HS-27A (cell line): Measurements from ENCODE around the gene TFCP2L1.
"Not testable (repeated sequence)": the region's sequence is repeated elsewhere in the genome, so short reads cannot be mapped to it uniquely, and the experiment has no call there.

Experiments used
- DNase-seq: peaks from one replicate; pipeline ENCODE4 v3.0.0-alpha.2; 2012; ENCODE audit warnings: low read depth, missing footprints

The TFCP2L1 gene, protein sequence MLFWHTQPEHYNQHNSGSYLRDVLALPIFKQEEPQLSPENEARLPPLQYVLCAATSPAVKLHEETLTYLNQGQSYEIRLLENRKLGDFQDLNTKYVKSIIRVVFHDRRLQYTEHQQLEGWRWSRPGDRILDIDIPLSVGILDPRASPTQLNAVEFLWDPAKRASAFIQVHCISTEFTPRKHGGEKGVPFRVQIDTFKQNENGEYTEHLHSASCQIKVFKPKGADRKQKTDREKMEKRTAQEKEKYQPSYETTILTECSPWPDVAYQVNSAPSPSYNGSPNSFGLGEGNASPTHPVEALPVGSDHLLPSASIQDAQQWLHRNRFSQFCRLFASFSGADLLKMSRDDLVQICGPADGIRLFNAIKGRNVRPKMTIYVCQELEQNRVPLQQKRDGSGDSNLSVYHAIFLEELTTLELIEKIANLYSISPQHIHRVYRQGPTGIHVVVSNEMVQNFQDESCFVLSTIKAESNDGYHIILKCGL

DNA sequence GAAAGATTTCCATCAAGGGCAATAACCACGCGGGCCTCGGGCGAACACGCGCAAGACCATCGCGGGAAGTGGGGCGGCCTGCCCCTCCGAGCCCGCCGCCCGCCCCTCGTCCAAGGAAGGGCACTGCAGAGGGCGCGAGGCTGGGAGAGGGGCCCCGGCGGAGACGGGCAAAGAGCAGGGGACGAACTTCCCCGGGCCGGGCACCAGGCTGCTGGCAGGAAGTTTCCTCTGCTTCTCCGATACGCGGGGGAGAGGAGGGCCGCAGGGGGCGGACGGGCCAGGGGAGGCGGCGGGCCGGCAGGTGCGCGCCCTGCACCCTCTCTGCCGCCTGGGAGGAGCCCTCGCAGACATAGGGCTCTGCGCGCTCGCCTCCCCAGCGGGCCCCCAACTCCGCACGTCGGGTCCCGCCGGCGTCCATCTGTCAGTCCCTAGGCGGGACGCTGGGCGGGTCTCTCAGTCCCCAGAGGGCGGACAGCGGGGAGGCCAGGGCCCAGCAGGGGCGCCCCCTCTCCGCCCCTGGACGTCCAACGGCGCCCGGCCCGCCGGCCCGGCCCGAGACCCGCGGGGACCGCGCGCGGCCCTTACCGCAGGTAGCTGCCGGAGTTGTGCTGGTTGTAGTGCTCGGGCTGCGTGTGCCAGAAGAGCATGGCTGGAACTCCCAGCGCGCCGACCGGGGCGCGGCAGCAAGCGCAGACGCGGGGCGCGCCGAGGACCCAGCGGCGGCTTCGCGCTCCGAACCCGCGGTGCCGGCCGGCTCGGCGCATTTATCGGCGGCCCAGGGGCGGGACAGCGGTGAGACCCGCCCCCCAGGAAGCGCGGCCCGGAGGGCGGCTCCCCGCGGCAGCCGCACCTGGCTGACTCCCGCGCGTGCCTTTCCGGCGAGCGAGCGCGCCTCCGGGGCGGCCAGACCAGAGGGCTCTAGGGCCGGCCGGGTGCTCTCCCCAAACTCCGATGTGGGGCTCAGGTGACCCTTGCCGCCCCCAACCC is at the start of gene TFCP2L1:
Gene TFCP2L1, minus strand, starts transcription at position 740 of the 987 bp plus-strand sequence. Its CDS starts 93 bp downstream, at position 647.
- no peak for DNase-seq

DNA sequence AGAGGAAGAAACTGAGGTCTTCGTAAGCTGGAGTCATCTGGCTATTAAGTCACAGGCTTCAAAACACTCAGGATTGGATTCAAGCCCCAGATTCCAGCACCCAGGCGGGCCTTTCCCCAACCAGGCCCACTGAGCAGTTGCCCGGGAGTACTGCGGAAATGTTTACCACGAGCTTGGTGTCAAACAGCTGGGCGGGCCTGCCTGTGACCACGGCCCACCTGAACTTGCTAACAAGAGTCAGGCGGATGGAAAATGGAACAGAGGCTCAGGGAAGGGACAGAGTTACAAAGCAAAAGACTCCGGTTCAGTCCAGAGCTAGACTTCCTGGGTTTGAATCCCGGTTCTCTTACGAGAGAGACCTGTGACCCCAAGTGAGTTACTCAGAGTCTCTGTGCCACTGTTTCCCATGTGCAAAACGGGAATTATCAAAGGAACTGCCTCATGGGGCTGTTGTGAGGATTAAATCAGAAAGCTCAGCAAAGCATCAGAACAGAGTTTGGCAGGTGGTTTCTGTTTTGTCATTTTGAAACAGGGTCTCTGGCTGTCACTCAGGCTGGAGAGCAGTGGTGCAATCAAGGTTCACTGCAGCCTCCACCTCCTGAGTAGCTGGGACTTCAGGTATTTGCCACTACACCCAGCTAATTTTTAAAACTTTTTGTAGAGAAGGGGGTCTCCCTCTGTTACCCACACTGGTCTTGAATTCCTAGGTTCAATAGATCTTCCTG is 49.0 kb upstream of the TFCP2L1 start:
- no peak for DNase-seq

DNA sequence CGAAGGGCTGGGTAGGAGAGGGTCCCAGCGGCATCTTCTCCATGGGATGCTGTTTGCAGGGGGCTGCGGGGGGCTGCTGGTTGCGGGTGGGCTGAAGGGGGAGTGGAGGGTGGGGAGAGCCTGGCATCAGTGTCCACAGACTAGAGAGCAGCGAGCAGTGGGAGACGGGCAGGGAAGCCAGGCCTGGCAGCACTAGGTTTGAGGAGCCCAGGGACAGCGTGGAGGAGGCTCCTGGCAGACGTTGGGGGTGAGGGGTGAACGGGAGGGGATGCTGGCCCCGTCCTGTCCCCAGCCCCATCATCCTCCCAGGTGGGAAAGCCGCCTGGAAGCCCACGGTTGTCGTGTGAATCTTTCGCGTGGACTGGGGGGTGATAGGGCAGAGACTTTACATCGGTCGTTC is 48.2 kb upstream of the TFCP2L1 start:
- DNase-seq, result no peak

DNA sequence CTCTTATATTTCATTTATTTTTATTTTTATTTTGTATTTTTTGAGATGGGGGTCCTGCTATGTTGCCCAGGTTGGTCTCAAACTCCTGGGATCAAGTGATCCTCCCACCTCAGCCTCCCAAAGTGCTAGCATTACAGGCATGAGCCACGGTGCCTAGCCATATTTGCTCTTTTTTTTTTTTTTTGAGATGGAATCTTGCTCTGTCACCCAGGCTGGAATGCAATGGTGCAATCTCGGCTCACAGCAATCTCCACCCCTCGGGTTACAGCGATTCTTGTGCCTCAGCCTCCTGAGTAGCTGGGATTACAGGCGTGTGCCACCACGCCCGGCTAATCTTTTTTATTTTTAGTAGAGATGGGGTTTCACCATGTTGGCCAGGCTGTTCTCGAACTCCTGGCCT is 46.3 kb upstream of the TFCP2L1 start:
- not testable (repeated sequence) for DNase-seq

DNA sequence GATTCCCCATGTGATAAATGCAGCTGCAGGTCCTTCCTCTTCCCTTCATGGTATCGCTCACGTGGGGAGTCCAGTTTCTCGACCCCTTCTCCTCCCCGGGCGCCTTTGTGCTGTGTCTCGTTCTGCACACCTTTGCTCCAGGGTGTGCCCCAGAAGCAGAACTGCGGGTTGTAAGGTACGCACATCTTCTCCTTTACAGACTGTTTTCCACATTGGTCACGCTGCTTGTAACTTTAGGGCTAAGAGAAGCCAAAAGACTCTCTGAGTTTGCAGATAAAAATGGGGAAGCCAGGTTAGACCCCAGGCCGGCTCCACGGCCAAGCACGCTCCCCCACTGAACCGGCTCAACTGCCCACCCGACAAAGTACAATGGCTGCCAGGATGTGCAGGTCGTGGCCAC is 45.9 kb upstream of the TFCP2L1 start:
- no peak for DNase-seq

DNA sequence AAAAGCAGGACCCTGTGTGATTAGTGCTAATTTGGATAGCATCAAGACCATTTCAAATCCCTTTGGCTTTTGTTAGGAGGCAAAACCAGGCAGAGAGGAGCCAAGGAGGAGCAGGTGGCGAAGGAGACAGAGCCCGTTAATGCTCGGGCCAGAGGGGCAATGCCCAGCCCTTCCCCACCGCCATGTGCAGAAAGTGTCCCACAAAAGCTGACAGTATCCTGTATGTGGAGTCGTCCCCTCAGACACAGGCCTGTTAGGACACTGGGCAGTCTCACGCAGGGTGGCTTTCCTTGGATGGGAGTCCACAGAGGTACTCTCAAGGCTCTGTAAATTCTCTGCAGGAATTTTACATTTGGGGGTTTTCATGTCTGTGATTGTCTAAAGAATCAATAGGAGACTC is 44.8 kb upstream of the TFCP2L1 start:
- DNase-seq, result no peak

DNA sequence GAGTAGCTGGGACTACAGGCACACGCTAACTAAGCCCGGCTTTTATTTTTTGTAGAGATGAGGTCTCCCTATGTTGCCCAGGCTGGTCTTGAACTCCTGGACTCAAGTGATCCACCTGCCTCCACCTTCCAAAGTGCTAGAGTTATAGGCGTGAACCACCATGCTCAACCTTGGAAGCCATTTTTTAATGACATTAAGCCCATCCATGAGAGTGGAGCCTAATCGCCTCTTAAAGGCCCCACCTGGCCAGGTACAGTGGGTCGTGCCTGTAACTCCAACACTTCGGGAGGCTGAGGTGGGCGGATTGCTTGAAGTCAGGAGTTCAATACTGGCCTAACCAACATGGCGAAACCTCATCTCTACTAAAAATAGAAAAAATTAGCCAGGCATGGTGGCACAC is 41.6 kb upstream of the TFCP2L1 start:
- DNase-seq, result no peak

DNA sequence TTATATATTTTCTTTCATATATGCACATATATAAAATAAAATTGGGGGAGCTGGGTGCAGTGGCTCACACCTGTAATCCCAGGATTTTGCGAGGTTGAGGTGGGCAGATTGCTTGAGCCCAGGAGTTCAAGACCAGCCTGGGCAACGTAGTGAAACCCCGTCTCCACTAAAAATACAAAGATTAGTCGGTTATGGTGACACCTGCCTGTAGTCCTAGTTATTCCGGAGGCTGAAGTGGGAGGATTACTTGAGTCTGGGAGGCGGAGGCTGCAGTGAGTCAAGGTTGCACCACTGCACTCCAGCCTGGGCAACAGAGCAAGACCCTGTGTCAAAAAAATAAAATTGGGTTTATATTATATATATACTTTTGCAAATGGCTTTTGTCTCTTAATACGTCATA is 39.6 kb upstream of the TFCP2L1 start:
- DNase-seq, result no peak

DNA sequence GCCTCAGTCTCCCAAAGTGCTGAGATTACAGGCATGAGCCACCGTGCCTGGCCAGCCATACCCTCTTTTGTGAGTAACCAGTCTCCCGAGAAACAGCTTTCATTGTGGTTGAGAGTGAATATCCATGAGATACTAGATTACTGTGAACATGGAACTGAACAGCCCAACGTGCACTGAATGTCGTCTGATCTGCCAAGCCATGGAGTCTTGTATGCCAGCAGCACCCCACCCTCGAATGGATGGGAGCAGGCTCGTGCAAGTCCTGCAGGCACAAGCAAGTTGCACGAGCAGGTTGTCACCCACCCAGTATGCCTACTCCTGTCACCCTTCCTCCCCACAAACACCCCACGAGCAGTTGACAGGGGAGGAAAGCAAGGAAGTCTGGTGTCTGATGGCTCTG is 36.5 kb upstream of the TFCP2L1 start:
- DNase-seq, result no peak

DNA sequence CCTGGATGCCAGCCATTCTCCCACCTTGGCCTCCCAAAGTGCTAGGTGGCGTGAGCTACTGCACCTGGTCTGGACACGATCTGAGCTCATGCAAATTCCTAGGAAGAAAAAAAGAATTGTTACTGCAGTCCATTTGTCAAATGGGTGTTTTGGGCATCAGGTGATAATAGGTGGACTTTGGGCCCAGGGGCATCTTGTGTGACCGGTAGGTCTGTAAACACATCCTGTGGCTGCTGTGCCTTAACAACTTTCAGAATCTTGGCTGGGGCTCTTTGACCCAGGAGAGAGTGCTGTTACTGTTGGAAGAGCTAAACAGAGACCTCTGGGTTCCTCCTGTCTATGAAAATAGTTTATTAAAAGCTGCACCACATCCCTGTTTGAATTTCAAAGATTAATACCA is 34.9 kb upstream of the TFCP2L1 start:
- no peak for DNase-seq

DNA sequence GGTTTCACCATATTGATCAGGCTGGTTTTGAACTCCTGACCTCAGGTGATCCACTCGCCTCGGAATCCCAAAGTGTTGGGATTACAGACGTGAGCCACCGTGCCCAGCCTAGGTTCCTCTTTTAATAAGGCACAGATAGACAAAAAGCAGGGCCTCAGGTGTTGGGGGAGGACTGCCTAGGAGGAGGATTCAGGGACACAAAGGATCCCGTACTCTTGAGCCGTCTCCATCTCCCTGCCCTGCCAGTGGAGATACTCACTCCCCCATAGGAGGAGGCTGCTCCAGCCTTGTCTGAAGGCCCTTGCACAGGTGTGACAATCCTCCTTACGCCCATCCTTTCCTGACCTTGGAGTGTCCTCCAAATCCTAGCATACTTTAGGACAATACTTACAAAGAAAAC is 32.0 kb upstream of the TFCP2L1 start:
- no peak for DNase-seq

DNA sequence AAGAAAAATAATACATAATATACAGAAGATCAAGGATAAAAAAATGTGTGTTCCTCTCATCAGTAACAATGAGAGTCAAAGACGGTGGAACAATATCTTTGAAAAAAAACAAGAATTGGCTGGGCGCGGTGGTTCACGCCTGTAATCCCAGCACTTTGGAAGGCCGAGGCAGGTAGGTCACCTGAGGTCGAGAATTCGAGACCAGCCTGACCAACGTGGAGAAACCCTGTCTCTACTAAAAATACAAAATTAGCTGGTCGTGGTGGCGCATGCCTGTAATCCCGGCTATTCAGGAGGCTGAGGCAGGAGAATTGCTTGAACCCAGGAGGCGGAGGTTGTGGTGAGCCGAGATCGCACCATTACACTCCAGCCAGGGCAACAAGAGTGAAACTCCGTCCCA is 28.7 kb upstream of the TFCP2L1 start:
- DNase-seq, result not testable (repeated sequence)

DNA sequence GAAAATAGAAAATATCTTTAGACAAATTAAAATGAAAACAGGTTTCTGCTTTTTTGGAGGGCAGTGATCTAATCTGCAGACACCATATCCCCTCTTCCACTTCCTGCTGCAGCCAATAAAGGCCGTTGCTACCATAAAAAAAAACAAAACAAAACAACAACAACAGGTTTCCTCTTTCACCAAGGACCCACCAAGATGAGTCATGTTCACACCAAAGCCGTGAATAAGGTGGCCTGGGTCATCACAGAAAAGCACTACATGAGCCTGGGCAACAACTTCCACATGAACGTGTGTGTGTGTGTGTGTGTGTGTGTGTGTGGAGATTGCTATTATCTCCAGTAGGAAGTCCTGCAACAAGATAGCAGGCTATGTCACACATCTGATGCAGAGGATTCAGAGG is 24.8 kb upstream of the TFCP2L1 start:
- DNase-seq, result no peak

DNA sequence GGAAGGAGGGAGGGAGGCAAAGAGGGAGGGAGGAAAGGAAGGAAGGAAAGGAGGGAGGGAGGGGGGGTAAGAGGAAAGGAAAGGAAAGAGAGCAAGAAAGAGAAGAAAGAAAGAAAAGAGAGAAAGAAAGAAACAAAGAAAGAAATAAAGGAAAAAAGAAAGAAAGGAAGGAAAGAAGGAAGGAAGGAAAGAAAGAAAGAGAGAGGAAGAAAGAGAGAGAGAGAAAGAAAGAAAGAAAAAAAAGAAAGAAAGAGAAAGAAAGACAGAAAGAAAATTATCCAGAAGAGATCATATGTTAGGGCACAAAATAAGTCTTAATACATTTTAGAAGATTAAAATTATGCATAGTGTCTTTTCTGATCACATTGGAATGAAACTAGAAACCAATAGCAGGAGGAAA is 24.3 kb upstream of the TFCP2L1 start:
- no peak for DNase-seq

DNA sequence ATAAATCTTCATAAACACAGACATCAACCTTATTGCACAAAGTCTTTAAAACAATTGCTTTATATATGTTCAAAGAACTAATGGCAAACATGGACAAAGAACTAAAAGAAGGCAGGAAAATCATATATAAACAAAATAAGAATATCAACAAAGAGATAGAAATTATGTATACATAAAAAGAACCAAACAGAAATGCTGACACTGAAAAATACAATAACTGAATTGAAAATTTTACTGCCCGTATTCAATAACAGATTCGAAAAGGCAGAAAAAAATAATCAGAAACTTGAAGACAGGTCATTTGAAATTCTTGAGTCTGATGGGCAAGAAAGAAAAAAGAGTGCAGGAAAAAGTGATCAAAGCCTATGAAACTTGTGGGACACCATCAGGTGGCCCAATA is 22.0 kb upstream of the TFCP2L1 start:
- DNase-seq, result no peak

DNA sequence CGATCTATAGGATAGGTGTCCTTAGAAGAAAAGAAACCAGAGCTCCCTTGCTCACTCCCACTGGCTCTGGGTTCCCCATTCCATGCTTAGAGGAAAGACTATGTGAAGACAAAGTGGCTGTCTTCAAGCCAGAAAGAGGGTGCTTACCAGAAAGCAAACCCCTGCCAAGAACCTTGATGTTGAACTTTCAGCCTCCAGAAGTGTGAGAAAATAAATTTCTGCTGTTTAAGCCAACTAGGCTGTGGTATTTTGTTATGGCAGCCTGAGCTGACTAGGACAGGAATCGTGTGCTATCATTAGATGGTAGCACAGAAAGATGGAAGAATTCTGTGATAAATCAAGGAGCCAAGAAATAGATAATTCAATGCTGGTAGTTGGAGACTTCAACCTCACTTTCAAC is 19.9 kb upstream of the TFCP2L1 start:
- no peak for DNase-seq

DNA sequence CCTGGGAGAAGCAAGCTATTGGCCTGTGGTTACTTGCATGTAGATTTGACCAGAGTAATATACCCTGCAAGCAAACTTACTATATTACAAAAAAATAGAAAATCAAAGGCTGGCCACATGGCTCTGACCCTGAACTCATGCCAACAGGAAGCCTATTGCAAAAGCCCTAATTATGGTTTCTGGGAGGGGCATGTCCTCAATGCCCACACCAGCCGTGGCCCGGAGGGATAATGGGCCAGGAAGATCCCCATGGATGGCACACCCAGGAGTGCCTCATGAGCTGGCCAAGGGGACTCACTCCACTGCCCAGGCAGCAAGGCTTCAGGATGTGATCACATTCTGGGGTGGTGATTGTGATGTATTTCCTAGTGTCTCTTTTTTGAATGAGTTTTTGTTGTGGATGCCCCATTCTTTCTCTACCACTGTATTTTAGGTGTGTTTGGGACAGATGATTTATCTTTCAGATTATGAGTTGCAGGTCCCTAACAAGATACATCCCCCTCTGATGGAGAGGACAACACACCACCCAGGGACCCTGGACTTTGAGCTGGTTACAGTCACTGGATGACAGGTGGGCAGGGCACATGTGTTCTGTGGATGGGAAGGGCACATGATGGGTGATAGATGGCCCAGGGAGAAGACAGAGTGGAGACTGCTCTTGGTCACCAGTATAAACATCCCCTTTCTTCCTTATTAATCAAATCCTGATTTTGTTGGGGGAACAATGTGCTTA is 18.7 kb upstream of the TFCP2L1 start:
- DNase-seq, result no peak

DNA sequence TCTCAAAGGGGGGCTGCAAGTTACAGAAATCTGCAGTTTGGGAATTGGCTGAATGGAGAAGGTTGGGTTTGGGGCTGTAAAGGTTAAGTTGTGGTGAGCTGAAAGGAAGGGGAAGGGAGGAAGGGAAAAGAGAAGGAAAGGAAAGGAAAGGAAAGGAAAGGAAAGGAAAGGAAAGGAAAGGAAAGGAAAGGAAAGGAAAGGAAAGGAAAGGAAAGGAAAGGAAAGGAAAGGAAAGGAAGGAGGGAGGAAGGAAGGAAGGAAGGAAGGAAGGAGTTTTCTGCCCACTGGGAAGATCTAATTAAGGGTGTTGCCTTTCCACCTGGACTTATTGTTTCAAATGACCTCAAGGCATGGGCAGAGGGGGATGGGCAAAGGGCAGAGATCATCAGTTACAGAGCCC is 16.2 kb upstream of the TFCP2L1 start:
- DNase-seq, result not testable (repeated sequence)

DNA sequence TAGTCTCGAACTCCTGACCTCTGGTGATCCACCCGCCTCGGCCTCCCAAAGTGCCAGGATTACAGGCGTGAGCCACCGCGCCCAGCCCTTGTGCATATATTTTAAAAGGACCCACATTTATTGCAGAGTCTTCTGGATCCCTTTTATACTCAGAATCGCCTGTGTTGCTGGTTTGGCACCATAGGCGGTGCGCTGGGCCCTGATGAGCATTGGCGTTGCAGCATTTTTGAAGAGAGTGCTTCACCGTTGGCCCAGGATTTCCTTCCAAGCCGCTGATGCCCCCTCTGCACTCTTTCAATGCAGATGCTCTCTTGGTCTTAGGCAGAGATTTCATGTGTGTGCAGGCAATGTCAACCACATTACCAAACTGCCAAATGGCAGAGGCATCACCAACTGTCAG is 13.5 kb upstream of the TFCP2L1 start:
- DNase-seq, result no peak

DNA sequence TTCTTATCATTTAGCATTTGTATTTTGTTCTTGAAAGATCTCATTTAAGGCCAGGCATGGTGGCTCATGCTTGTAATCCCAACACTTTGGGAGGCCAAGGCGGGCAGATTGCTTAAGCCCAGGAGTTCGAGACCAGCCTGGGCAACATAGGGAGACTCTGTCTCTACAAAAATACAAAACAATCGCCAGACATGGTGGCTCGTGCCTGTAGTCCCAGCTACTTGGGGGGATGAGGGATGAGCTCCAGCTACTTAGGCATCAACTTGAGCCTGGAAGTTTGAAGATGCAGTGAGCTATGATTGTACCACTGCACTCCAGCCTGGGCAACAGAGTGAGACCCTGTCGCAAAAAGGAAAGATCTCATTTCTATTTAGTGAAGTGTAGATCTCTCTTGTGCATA is 12.9 kb upstream of the TFCP2L1 start:
- DNase-seq, result not testable (repeated sequence)

DNA sequence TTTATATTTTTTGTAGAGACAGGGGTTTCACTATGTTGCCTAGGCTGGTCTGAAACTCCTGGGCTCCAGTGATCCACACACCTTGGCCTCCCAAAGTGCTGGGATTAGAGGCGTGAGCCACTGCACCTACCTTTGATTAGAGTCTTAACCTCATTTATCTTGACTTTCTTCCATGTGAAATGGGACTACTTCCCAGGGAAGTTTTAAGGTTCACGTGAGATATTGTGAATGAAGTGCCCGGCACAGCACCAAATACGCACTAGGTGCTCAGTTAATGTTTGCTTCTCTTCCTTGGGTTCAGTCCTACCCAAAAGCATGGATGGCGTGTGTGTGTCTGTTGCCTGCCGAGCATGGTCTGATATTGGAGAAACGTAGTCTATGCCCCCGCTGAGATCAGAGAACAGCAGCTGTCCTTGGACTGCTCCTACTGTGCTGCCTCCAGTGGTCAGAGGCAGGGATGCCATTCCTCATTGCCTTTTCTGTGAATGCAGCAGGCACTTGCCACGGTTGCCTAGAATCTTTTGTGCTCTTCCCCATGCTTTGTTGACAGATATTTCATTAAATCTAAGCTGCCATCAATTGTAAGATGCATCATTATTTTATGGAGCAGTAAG is 12.3 kb upstream of the TFCP2L1 start:
- DNase-seq, result no peak
